ENCODE results near the gene YARS1. TPM values are rescaled to one million over a fixed set of nuclear protein-coding genes. Genes with fewer than 3 reads are reported as not detected.

The YARS1 gene
- total RNA-seq = 36.1 TPM

DNA sequence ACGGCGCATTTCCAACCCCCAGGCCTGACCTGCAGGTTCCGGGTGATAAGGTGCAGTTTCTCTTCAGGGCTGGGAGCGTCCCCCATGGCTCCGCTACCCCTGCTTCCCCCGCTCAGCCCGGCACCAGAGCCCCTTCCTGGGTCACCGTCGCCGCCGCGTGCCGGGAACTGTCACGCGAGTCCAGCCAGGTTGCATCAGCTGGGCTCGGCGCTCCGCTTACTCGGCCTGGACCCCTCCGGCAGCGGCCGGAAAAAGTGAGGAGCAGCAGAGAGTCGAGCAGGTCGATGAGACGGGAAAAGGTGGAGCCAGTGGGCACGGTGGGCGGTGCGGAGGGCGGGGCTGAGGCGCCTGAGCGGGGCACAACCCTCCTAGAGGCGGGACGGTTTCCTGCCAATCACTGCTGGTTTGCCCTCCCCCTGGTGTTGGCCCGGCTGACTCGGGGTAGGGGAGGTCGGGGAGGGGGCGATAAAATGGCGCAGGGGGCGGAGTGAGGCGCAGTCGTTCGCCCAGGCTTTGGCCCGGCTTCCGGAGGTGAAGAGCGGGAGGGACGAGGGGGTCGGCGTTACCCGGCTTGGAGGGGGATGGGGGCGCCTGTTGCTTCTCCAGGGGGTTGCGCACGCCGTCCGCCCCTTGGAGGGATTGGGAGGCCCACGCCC lies at the start of gene YARS1, which contains the start of gene S100PBP:
YARS1 (minus strand) TSS at position 200 of the 656 bp plus-strand sequence; CDS start at position 86, 114 bp downstream.
S100PBP (plus strand) TSS at position 495 of the 656 bp plus-strand sequence. CDS start 8,447 bp downstream, outside the sequence.
- DNase-seq = peak; percentile 99

DNA sequence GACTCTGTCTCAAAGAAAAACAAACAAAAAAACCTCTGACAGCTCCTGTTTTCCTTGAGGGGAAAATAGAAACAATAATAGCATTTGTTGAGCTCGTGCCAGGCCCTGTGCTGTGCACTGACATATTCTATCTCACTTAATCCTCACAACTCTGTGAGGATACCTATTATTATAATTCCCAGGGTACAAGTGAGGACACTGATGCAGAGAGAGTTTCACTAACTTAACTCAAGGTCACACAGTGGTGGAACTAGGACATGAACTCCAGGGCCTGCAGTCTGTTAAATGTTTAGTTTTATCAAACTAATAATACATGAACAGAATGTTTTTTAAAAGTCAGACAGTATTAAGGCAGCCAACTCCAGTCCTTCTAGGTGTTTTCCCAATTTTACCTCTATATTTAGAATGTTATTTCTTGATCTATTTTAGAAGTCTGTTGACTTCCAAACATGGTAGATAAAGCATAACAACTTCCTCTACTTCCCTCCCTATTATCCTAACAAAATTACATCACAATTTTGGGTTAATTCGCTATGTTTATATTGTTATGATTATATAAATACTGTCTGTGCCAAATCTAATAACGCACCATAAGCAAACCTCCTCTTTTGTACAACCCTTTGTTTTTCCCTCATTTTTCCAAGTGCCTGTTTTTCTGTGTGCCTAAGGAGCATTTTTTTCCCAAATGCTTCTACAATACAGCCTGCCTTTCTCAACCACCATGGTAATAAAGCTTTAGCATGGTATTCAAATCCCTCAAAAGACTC lies 48.7 kb upstream of the YARS1 start:
- DNase-seq = no peak

DNA sequence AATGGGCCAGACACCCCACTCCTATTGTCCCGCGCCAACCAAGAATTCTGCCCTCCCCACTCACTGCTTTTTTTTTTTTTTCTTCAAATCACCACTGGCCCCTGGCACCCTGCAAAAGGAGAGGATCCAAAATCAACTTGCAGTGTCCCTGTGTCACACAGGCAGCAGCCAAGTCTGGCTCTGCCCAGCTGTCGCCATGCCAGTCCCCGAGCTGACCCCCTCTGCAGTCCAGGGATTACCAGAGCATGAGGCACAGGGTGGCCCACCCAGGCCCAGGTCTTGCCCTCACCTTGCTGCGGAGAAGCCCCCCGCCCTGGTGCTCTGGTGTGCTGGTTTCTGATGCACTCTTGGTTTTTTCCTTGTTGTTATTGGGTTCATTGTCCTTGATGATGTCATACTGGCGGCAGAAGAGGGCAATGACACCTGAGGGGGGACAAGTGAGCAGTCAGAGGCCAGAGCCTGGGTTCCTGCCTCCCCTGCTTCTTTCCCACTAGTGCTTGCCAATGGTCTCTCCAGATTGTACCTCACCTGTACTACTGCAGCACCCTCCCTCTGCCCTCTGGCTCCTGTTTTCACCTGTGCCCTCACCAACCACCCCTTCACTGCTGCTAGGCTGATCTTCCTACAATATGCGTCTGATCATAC lies 47.3 kb upstream of the YARS1 start:
- no peak for DNase-seq

DNA sequence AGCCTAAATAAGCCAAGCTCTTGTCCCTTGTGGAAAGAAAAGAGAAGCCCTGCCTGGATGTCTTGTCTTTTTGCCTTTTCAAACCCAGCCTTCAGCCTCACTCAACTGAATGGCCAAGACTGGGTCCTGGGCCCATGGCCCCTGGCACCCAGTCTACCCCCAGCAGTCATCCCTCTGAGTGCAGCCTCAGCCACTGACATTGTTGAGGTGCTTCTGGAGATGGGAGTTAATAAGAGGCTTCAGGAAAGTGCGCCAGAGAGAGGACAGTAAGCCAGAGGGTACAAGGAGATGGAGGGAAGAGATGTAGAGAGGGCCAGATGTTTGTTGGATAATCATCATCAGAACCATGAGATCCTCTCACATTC lies 46.7 kb upstream of the YARS1 start:
- DNase-seq = no peak

DNA sequence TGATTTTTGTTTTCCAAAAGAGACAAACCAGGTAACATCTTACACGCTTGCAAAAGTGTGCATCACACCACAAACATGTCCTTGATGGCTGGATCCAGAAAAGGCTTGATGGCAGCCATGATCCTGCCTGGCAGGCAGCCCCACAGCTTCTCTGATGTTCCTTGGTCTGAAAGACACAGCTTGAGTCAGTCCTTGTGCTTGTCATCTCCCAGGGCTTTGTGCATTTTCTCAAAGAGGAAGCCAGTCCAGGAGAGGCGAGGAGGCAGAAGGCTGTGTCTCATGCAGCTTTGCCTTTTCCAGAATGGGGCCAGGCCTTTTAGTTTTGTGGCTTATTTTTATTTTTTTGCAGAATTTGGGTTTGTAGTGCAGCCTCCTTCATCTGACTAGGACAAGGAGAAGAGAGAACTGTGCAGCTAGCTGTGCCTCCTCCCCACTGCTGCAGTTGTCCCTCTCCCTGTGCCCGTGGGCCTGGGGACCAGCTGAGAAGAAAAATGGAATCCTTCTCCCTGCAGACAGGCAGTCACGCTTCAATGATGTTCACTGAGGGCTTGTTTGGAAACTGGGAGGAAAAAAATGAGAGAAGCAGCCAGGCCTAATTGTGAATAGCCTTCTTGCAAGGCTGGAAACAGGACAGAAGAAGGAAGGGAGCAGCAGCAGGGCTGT lies 46.2 kb upstream of the YARS1 start:
- DNase-seq = no peak

DNA sequence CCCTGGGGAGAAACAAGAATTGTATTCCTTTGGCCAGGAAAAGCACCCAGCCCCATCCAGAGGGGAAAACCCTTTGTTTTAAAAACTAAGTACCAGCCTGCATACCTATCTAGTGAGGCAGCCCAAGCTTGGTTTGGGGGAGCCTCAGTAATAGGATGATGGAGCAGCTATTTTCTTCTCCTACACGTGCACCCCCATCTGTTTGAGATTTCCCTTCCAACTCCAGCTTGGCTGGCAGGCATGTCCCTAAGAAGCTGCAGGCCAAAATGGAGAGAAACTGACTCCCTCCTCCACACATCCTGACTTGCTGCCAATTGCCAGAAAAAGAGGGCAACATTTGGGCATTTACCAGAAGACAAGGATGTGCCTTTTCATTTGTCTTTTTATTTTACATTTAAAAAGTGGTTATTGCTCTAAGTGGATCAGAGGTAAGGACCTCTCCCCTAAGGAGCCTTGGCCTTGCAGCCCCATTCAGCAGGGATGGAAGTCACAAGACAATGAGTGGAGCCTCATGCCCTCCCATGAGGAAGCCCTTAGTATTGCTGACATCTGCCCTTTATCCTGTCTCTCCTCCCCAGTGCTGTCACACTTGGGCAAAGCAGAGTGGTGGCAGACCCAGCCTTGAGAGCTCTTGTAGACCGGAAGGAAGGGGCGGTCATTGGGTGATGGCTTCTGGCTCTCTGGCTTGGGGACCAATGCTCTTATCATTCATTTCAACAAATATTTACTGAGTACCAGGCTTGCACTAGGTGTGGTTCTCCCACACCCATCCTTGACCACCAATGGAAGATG lies 44.9 kb upstream of the YARS1 start:
- no peak for DNase-seq

DNA sequence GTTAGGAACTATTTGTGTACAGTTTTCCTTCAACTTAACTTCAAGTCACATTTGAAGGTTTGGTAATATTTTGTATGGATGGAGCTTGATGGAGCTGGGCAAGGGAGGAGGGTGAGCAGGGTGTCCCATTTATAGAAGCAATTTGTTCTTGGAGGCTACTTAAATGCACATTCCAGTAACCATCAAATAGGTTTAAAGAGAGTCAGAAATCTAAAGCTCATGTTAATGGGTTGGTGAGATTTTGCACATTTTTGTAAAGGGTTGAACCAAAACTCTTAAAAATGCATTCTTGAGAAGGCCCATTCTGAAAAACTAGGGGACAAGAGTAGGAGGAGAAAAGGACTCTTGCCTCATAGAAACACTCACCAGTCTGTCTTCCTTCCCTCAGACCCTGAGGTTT lies 43.4 kb upstream of the YARS1 start:
- DNase-seq = no peak

DNA sequence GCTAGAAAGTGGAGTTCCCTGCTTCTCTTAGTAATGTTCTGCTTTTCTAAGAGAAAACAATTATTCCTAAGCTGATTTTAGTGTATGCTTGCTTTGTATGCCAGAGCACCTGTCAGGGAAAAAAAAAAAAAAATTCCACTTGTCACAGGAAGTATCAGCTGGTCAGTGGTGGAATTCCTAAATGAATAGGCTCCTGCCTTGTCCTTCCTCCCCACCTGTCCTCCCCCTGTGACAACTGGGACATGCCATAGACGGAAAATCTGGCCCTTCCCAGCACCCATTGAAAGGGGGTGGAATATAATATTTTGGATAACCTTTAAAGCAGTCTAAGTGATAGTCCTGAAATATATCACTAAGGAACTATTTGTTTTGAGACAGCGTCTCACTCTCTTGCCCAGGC lies 42.8 kb upstream of the YARS1 start:
- peak; percentile 67 for DNase-seq

DNA sequence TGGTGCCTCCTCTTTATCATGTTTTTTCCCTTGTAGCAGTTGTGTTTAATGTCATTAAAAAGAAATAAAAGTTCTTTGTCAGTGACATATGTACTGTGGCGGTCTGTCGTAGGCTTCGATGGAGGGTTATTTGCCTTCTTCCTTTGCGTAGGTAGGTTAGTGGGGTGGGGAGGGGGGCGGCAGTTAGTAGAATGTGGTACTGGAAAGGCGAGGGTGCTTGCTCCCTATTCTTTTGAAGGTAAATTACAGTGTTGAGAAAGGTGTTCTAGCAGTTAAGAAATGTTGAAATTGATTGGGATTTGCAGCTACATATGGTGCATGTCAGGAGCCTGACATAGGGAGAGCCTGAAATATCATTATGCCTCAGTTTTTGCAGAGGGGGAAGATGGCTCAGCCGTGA lies 41.6 kb upstream of the YARS1 start:
- DNase-seq = no peak

DNA sequence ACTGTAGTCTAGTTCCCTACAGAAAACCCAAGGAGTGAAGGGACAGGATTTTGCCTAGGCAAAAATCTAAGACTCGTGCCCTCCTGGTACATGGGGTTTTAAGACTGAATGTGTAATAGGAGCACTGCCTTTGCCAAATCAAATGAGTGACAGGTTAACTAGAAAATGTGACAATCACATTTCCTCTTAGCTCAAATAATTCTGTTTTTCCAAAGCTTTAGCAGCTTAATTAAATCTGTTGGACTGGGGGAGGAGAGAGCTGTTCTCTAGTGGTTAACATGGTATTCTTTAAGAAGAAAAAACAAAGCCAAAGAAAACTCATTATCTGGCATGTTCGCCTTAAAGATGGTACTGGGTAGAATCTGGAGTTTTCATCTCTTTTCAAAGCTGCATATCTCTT lies 41.0 kb upstream of the YARS1 start:
- no peak for DNase-seq

DNA sequence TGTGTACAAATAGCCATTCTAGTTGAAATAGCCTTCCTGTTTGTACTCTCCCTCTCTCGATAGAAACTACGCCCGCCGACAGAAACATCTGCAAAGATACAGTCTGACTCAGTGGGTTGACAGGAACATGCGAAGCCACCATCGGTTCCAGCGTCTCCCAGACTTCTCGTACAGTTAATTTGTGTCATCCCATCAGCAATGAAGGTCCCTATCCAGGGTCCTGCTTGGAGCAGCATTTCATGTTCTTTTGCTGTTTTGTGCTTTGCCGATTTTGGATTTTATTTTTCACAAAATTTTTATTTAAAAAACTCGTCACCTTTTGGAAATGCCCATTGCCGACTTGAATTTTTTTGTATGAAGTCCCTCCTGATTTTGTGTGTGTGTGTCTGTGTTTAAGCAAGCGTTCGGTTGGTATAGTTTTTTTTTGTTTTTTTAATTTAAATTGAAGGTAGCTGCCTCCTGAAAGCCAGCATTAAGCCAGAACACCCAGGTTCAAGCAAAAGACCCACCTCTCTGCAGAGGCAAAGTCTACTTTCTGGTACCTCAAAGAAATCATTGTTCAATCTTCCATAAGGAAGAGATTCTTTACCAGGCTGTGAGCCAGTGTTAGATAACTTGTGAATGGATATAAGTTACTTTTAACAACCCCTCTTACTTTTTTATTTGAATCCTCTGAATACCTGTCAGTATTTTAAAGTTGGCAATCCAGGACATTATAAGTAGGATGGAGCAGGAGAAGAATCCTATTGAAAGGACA lies 38.9 kb upstream of the YARS1 start:
- DNase-seq = no peak

DNA sequence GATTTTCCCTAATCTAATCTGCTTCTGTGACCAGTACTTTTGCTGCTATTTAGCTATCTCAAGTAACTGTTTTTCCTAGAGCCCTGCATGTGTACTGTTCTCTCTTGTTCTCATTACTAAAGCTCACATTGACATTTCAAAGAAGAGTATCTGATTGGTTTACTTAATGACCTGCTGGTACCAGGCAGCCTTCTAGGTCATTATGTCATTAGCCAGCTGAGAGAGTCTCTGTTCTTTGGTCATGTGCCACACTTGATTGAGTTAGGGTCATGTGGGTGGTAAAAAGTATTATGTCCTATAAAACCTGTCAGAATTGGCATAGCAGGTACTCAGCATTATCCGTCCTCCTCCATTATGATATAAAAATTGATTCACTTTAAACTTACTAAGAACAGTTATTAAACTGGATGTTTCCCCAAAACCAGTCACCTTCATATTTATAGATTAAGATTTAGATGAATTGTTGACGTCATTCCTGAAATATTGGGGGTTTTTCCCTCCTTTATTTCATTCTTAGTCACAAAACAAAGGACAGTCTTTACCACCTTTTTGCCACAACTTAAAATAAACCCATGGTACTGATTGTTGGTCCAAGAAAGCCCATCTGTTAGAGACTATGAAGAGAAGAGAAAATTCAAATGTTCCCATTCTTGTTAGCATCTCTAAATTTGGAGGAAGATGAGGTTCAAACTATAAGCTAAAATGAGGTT lies 31.4 kb upstream of the YARS1 start:
- DNase-seq = no peak

DNA sequence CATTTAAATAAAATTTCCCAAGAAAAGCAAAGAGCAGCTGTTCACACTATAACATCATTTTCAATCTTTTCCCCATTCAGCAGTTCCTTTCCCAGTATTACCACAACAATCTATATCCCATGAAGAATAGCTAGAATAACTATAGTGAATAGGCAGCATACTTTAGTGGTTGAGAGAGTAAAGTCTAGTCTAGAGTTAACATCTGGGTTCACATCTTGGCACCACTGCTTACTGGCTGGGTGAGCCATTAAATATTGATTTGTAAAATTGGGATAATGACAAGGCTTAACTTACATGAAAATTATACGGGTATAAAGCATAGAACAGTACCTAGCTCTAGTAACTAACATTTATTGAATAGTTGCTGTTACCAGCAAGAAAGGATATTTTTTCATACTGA lies 14.7 kb upstream of the YARS1 start:
- DNase-seq = no peak

DNA sequence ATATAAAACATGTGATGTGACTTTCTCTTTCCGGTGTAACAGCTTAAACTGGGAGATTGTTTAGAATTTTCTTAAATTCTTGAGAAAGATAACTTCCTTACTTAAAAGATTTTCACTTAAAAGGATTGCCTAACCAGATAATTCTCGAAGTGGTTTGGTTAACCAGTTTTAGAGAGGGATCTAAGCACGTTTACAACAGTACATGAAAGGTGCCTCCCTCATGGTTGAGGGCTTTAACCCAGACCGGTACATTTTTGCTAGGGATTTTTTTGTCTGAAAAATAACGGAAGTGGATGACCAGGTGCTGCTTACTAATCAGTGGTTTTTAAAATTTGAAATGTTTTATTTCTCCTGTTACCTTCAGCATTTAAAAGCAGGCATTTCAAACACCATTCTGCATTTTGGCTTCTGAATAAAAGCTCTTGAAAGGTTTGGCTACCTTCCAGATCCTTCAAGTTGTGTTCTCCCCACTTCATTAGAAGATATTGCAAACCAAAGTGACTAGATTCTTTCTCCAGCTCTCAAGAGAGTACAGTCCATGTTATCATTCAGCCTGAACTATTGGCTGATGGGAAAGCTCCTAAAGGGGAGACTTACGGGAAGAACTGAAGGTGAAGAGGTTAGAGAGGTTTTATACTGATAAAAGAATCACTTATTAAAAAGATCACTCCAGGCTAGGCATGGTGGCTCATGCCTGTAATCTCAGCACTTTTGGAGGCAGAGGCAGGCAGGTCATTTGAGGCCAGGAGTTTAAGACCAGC lies 13.1 kb upstream of the YARS1 start:
- no peak for DNase-seq

DNA sequence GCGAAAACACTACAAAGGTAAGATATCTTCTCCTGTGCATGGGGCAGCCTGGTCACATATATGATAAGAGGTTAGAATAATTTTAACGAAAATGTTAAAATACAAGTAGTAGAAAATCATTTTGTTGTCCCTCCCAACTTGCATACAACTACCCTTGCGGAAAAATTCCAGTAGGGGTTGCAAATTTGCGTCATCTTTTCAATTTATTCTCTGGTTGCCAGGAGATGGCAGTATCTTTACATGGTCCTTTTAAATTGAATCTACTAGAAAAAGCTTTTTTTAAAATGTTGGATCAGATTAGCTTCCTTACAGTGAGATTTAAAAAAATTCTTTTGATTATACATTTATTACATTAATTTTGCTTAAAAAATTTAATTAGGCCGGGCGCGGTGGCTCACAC lies 11.2 kb upstream of the YARS1 start:
- peak; percentile 54 for DNase-seq

DNA sequence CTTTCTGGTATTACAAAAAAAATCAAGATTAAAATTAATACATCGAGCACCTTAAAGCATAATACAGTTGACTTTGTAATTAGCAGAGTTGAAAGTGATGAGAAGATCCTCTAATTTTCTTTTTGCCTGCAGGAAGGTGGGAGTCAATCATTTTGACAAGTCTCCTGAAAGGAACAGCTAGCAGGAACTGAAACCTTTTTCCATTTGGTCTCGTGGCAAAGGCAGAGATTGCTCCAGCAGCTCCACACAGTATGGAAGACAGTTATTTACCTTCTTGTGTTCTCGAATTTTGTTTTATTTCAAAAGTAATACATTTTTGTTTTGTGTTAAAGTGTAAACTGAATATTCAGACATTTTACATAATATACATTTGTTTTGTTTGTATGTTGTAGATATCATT lies 8.0 kb upstream of the YARS1 start:
- DNase-seq = no peak

DNA sequence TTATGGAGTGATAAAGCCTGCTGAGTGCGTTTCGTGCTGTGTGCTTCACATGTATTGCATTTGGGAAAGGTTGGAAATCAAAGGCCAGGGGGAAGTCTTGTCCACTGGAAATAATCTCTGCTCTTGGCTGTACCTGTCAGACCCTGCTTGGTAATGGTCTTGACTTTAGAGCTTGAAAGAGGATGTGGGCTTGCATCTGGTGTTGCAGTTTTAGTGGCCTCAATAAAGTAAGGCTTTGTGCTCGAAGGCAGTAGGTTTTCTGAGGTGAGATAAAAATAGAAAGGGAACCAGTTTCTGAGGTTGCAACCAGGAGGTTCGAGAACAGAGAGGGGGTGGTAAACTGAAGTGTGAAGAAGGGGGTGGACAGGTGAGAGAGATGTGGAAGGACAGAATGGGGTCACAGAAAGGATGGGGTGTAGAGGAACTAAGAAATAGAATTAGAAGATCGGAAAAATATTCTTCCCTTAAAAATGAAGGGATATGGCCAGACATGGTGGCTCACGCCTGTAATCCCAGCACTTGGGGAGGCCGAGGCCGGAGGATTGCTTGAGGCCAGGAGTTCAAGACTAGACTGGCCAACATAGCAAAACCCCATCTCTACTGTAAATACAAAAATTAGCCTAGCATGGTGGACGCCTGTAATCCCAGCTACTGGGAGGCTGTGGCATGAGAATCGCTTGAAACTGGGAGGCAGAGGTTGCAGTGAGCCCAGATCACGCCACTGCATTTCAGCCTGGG lies 1.8 kb upstream of the YARS1 start:
- DNase-seq = peak; percentile 2

DNA sequence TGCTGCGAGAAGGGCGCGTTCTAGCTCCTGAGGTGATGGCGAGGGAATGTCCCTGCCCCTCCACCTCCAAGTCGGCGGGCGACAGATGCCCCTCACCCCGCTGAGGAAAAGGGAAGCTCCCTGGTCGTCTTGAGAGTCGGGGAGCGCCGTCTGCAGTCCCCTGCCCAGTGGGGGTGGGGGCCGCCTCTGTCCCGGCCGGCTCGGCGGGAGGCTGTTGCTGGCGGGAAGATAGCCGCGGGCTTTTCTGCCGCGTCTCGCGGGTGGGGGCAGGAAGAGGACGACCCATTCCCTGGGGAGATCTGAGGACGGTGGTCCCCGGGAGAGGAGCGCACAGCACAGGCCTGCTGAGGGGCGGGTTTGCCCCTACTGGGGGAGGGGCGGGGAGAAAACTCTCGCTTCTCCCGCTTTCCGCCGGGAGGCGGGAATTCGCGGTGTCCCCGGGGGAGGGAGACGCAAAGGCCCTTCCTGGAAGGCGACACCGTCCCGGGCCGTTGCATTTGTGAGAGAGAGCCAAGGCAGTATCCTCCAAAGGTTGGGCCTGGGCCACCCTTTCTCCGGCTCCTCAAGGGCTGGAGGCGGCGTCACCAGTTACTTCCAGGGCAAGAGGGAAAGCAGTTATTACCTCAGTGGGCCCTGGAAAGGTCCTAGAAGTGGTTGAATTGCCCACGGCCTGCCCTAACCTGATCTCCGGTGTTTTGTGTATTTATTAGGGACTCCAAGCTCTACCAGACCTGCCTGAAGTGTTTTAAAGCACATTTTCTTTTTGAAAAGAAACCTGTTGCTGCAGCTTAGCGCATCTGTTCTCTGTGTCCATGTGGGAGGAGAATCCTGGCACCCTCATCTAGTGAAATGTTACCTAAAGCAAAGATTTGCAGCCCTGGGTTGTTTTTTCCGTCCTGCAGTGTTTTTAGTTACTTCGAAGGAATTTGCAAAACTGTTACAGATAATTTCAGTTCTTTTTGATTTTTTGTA lies 943 bp upstream of the YARS1 start:
- peak; percentile 80 for DNase-seq

All from tongue (tissue), 2 donors.